Sigmoid colon (tissue), 7 donors: ENCODE results near the gene ADGRV1. TPM values are rescaled to one million over a fixed set of nuclear protein-coding genes. Genes with fewer than 3 reads are reported as not detected.

Experiments used
- DNase-seq: peaks from one replicate; pipeline ENCODE4 v3.0.0-alpha.2; 2019
- H3K27ac ChIP-seq, 4 donors: fragments of 200-600 bp; sonication (generic); one replicate each; pipeline ENCODE4 v1.5.1; 2016 to 2019; ENCODE audit warnings: mild to moderate bottlenecking in 1 of 4
- H3K27me3 ChIP-seq, 3 donors: fragments of 200-600 bp; sonication (generic); one replicate each; pipeline ENCODE4 v1.5.1; 2019; ENCODE audit warnings: mild to moderate bottlenecking in 1 of 3
- H3K36me3 ChIP-seq, 4 donors: fragments of 200-600 bp; sonication (generic); one replicate each; pipeline ENCODE4 v1.5.1; 2016 to 2019
- H3K4me1 ChIP-seq, 4 donors: fragments of 200-600 bp; sonication (generic); one replicate each; pipeline ENCODE4 v1.5.1; 2017 to 2019
- H3K4me3 ChIP-seq, 4 donors: fragments of 200-600 bp; sonication (generic); one replicate each; pipeline ENCODE4 v1.5.1; 2017 to 2019; ENCODE audit warnings: mild to moderate bottlenecking in 2 of 4, moderate library complexity in 1 of 4
- H3K9me3 ChIP-seq, 4 donors: fragments of 200-600 bp in 3 of 4; sonication (generic) in 3 of 4; one replicate each; pipeline versions ENCODE4 v1.5.1 to v1.6.1; 2013 to 2019
- EP300 ChIP-seq, 4 donors: sonication (generic); formaldehyde crosslinking; IDR thresholded peaks; one replicate each; pipeline ENCODE4 v1.6.1; 2017; ENCODE audit warnings: antibody characterized with exemption in 4 of 4
- POLR2A ChIP-seq, 2 donors: fragments of 450-650 bp; IDR thresholded peaks; one replicate each; pipeline ENCODE4 v1.6.1; 2016; ENCODE audit warnings: antibody characterized with exemption in 2 of 2, mild to moderate bottlenecking in 2 of 2, moderate library complexity in 2 of 2
- POLR2AphosphoS5 ChIP-seq, 4 donors: sonication (generic); formaldehyde crosslinking; IDR thresholded peaks; one replicate each; pipeline ENCODE4 v1.6.1; 2017; ENCODE audit warnings: antibody characterized with exemption in 4 of 4
- WGBS, 2 donors: extraction: QIAGEN DNeasy Blood & Tissue Kit; methylation state at CpG; one replicate each; pipeline ENCODE4 v1.1.7; 2013; 5-methylcytosine and 5-hydroxymethylcytosine counted together
- intact Hi-C: fragments of 100-400 bp; cut with DNase I; formaldehyde crosslinking; loops from one replicate; pipeline ENCODE4 v1.15.1; 2023
- polyA plus RNA-seq, 3 donors: library from polyadenylated mRNA; stranded (reverse); fragments of 200-250 nt; gene quantifications; one replicate each; pipeline ENCODE4 v1.2.3, GENCODE V29; 2013
- total RNA-seq, 4 donors: library from RNA; depleted of rRNA; stranded (reverse); fragments of >200 nt; gene quantifications; one replicate each; pipeline ENCODE4 v1.1.0, GENCODE V29; 2016
- TF ChIP-seq, protein P1 (sequence below), 4 experiments: fragments of 450-650 bp in 3 of 4; fragments of 200-600 bp in 1 of 4; IDR thresholded peaks; one replicate each; pipeline ENCODE4 v1.5.1; 2016 to 2019; ENCODE audit warnings: antibody characterized with exemption in 4 of 4, mild to moderate bottlenecking in 3 of 4, moderate library complexity in 2 of 4
- donor health status: healthy with polysubstance abuse.
- donor health status: Bipolar disorder and iron deficiency.
- donor health status: healthy.

Gene ADGRV1
- total and polyA plus RNA-seq, 7 donors, result 0.54 to 2.1 (median 0.74) TPM; not detected in 1

DNA sequence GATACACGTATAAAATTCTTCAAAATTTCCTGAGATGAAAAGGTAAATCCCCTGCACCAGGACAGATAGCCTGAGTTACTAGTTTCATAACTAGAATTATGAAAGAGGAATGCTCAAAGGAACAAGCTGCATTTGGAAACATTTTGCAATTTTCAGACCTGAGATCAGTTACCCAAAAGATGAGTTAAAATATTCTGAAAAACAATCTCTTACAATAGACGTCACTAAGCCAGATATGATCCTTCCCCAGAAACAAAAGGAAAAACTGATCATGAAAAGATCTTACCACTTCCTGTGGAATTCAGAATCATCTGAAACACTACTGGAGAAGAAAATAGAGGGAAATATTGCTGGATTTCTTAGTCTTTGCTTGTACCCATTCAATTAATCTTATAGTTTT, 619.9 kb downstream of the ADGRV1 start:
- peak overlapping the region in 3 of 4 donors; percentile 35 to 59 (median 50) for H3K27ac ChIP-seq
- WGBS, 2 donors, result 68 to 79% methylated on average over 2 of the region's 2 CpGs
- intact Hi-C loops, result no loop called here
- TF ChIP-seq, protein P1, sequence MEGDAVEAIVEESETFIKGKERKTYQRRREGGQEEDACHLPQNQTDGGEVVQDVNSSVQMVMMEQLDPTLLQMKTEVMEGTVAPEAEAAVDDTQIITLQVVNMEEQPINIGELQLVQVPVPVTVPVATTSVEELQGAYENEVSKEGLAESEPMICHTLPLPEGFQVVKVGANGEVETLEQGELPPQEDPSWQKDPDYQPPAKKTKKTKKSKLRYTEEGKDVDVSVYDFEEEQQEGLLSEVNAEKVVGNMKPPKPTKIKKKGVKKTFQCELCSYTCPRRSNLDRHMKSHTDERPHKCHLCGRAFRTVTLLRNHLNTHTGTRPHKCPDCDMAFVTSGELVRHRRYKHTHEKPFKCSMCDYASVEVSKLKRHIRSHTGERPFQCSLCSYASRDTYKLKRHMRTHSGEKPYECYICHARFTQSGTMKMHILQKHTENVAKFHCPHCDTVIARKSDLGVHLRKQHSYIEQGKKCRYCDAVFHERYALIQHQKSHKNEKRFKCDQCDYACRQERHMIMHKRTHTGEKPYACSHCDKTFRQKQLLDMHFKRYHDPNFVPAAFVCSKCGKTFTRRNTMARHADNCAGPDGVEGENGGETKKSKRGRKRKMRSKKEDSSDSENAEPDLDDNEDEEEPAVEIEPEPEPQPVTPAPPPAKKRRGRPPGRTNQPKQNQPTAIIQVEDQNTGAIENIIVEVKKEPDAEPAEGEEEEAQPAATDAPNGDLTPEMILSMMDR (IDR thresholded peaks at IDR 0.05), result no peak
- TF ChIP-seq POLR2AphosphoS5 (IDR thresholded peaks at IDR 0.05), result peak in 2 of 4 donors; percentile 7 to 22
- H3K4me1 ChIP-seq, result peaks cover 0 to 41% (median 24%) of the 10 kb centered on the region in 4 donors
- H3K9me3 ChIP-seq, result no peaks in the 10 kb centered on the region
- no peaks in the 10 kb centered on the region for H3K27me3 ChIP-seq
- no peaks in the 10 kb centered on the region for H3K36me3 ChIP-seq
- H3K4me3 ChIP-seq, result no peak overlapping the region
- DNase-seq, result no peak

DNA sequence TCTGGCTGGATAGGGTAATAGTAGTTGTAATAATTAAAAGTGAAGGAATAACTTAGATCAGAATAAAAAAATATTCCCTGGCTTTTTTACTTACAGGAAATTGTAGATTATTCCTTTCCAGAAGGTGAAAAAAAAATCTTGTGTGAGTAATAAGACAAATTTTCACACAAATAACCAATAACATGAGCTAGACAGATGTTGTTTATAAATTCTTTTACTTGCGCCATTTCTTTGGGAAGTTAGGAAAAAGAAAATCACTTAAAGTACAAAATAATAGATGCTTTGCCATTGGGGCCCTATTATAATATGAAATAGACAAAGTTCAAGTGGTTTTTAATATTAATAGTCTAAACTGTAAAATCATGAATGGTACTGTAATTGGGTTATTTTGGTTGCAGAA, 620.4 kb downstream of the ADGRV1 start:
- H3K9me3 ChIP-seq, result no peaks in the 10 kb centered on the region
- intact Hi-C loops, result no loop called here
- 85 to 93% methylated on average over 1 of the region's 1 CpG for WGBS, 2 donors
- no peaks in the 10 kb centered on the region for H3K36me3 ChIP-seq
- H3K4me3 ChIP-seq, result no peak overlapping the region
- no peak for DNase-seq
- TF ChIP-seq POLR2AphosphoS5 (IDR thresholded peaks at IDR 0.05) (peak in 1 of 4 donors; percentile 38), POLR2A (IDR thresholded peaks at IDR 0.05) (no peak), EP300 (IDR thresholded peaks at IDR 0.05) (no peak)
- TF ChIP-seq, protein P1 (IDR thresholded peaks at IDR 0.05), result no peak
- no peaks in the 10 kb centered on the region for H3K27me3 ChIP-seq
- peak overlapping the region; percentile 0 to 50 (median 42) for H3K27ac ChIP-seq
- peaks cover 0 to 42% (median 23%) of the 10 kb centered on the region in 4 donors for H3K4me1 ChIP-seq

DNA sequence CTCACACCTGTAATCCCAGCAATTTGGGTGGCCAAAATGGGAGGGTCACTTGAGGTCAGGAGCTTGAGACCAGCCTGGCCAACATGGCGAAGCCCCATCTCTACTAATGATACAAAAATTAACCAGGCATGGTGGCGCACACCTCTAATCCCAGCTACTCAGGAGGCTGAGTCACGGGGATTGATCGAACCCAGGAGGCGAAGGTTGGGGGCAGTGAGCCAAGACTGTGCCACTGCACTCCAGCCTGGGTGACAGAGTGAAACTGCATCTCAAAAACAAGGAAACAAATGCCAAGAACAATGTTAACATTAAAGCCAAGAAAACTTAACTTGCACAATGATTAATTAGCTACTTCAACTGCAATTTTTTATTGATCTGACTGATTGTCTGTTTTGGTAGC, 621.9 kb downstream of the ADGRV1 start:
- 95 to 97% methylated on average over 5 of the region's 5 CpGs for WGBS, 2 donors
- TF ChIP-seq EP300 (IDR thresholded peaks at IDR 0.05), result no peak
- Histone ChIP-seq H3K27me3 (no peaks in the 10 kb centered on the region), H3K36me3 (no peaks in the 10 kb centered on the region), H3K27ac (no peak overlapping the region), H3K4me3 (no peak overlapping the region), H3K9me3 (no peaks in the 10 kb centered on the region), H3K4me1 (peaks cover 0 to 31% (median 13%) of the 10 kb centered on the region in 4 donors)
- no peak for DNase-seq
- intact Hi-C loops, result no loop called here

DNA sequence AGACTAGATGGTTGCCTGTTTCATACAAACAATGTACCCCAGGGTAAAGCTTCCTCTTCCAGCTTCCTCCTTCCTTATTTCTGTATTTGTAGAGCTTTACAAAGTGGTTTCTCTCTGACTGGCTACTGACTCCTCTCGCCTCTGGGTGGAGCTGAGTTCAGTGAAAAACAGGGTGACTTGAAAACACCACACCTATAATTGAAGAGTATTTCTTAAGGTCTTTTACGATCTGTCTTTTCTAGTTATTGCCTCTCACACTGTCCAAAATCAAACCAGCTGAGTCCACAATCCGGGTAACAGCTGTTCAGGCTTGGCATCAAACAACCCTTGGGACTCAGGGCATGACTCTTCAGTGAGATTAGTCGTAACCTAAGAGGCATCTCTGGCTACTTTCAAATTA, 624.2 kb downstream of the ADGRV1 start:
- no peak for DNase-seq
- intact Hi-C loops, result no loop called here
- WGBS, 2 donors, result 11 to 39% methylated on average over 4 of the region's 4 CpGs
- H3K27ac ChIP-seq, result peak overlapping the region in 3 of 4 donors; percentile 37 to 56 (median 37)
- H3K4me3 ChIP-seq, result no peak overlapping the region
- H3K9me3 ChIP-seq, result no peaks in the 10 kb centered on the region
- H3K36me3 ChIP-seq, result no peaks in the 10 kb centered on the region
- no peaks in the 10 kb centered on the region for H3K27me3 ChIP-seq
- H3K4me1 ChIP-seq, result peaks cover 0 to 19% (median 6%) of the 10 kb centered on the region in 4 donors
- TF ChIP-seq POLR2A (IDR thresholded peaks at IDR 0.05), result no peak
- TF ChIP-seq, protein P1 (IDR thresholded peaks at IDR 0.05), result no peak
- no peak for TF ChIP-seq POLR2AphosphoS5 (IDR thresholded peaks at IDR 0.05)
- TF ChIP-seq EP300 (IDR thresholded peaks at IDR 0.05), result no peak

DNA sequence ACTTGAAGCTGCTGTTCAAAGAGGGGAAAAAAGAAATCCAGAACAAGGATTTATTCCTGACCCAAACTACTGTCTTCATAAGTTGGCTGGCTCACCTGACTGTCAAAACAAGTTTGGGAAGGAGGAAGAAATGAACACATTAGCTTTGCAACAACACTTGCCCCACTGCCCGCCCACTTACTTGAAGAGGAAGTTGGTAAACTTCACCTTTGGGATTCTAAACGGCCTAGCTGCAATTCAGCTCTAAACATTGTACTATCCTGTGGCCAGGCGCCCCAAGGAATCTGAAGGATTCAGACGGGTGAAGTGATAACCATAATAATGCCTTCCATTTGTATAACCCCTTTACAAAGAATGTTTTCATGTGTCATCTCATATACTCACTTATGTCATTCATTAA, 625.1 kb downstream of the ADGRV1 start:
- peak overlapping the region; percentile 36 to 56 (median 46) for H3K27ac ChIP-seq
- no peaks in the 10 kb centered on the region for H3K36me3 ChIP-seq
- peaks cover 0 to 19% (median 6%) of the 10 kb centered on the region in 4 donors for H3K4me1 ChIP-seq
- 19 to 55% methylated on average over 4 of the region's 4 CpGs for WGBS, 2 donors
- H3K27me3 ChIP-seq, result no peaks in the 10 kb centered on the region
- TF ChIP-seq EP300 (IDR thresholded peaks at IDR 0.05) (no peak), POLR2AphosphoS5 (IDR thresholded peaks at IDR 0.05) (no peak), POLR2A (IDR thresholded peaks at IDR 0.05) (no peak)
- TF ChIP-seq, protein P1 (IDR thresholded peaks at IDR 0.05), result no peak
- no peaks in the 10 kb centered on the region for H3K9me3 ChIP-seq
- DNase-seq, result no peak
- intact Hi-C loops, result no loop called here
- no peak overlapping the region for H3K4me3 ChIP-seq
